ENCODE data around the gene EEIG2. TPM values are rescaled to one million over a fixed set of nuclear protein-coding genes. Genes with fewer than 3 reads are reported as not detected.

EEIG2 gene
- total RNA-seq, 4 donors from 2014 or later = 0.41 to 3.6 (median 1.5) TPM

GRCh38 chr1:108565081-108565480 lies 5.2 kb downstream of the EEIG2 start:
- no peaks in the 10 kb centered on the region for H3K36me3 ChIP-seq
- H3K9me3 ChIP-seq = no peaks in the 10 kb centered on the region
- H3K4me1 ChIP-seq = peaks cover 13 to 14% of the 10 kb centered on the region in 2 donors
- H3K27ac ChIP-seq = no peak overlapping the region
- no peaks in the 10 kb centered on the region for H3K27me3 ChIP-seq
- no peak for ATAC-seq
- in situ Hi-C loops (cut with MboI; ENCODE audit: low sequenced_read_pairs in 4 of 4) = no loop called here
- intact Hi-C loops (cut with DNase I; ENCODE audit: low total_unique reads) = loop anchor here (10.0 kb wide), 1 partner anchor 50 kb away; no protein-coding TSS in a partner anchor
- no peak for DNase-seq
- TF ChIP-seq POLR2A (IDR thresholded peaks at IDR 0.05) (no peak), CTCF (IDR thresholded peaks at IDR 0.05 in 4 of 5, conservative IDR thresholded peaks at IDR 0.05 in 1 of 5) (no peak)
- H3K4me3 ChIP-seq = no peak overlapping the region

- H3K9me3 ChIP-seq = no peaks in the 10 kb centered on the region
- intact Hi-C loops (cut with DNase I; ENCODE audit: low total_unique reads) = loop anchor here (10.0 kb wide), 1 partner anchor 51 kb away; no protein-coding TSS in a partner anchor
- H3K4me1 ChIP-seq = peaks cover 12% of the 10 kb centered on the region in 2 donors
- in situ Hi-C loops (cut with MboI; ENCODE audit: low sequenced_read_pairs in 4 of 4) = no loop called here
- H3K27me3 ChIP-seq = no peaks in the 10 kb centered on the region
- no peaks in the 10 kb centered on the region for H3K36me3 ChIP-seq
- no peak overlapping the region for H3K4me3 ChIP-seq
- TF ChIP-seq CTCF (IDR thresholded peaks at IDR 0.05 in 4 of 5, conservative IDR thresholded peaks at IDR 0.05 in 1 of 5) (no peak), POLR2A (IDR thresholded peaks at IDR 0.05) (no peak)
- no peak for ATAC-seq
- H3K27ac ChIP-seq = no peak overlapping the region
- no peak for DNase-seq
These were observed 5.6 kb downstream of the EEIG2 start for GRCh38 chr1:108565512-108565911.

- Histone ChIP-seq H3K4me1 (no peaks in the 10 kb centered on the region), H3K27me3 (no peaks in the 10 kb centered on the region), H3K4me3 (no peak overlapping the region), H3K9me3 (no peaks in the 10 kb centered on the region), H3K36me3 (no peaks in the 10 kb centered on the region), H3K27ac (no peak overlapping the region)
- TF ChIP-seq CTCF (IDR thresholded peaks at IDR 0.05 in 4 of 5, conservative IDR thresholded peaks at IDR 0.05 in 1 of 5) (no peak), POLR2A (IDR thresholded peaks at IDR 0.05) (no peak)
- in situ Hi-C loops (cut with MboI; ENCODE audit: low sequenced_read_pairs in 4 of 4) (no loop called here), intact Hi-C loops (cut with DNase I; ENCODE audit: low total_unique reads) (loop anchor here (10.0 kb wide), 1 partner anchor 54 kb away; no protein-coding TSS in a partner anchor)
- no peak for DNase-seq
- no peak for ATAC-seq
These were observed 8.7 kb downstream of the EEIG2 start for GRCh38 chr1:108568589-108568988.

GRCh38 chr1:108569097-108569728 lies 9.3 kb downstream of the EEIG2 start:
- in situ Hi-C loops (cut with MboI; ENCODE audit: low sequenced_read_pairs in 4 of 4) = no loop called here
- DNase-seq (no peak), ATAC-seq (no peak)
- H3K27ac ChIP-seq = no peak overlapping the region
- no peak overlapping the region for H3K4me3 ChIP-seq
- no peaks in the 10 kb centered on the region for H3K4me1 ChIP-seq
- no peaks in the 10 kb centered on the region for H3K9me3 ChIP-seq
- no peaks in the 10 kb centered on the region for H3K36me3 ChIP-seq
- intact Hi-C loops (cut with DNase I; ENCODE audit: low total_unique reads) = loop anchor here (10.0 kb wide), 1 partner anchor 54 kb away; no protein-coding TSS in a partner anchor
- TF ChIP-seq POLR2A (IDR thresholded peaks at IDR 0.05) = no peak
- no peak for TF ChIP-seq CTCF (IDR thresholded peaks at IDR 0.05 in 4 of 5, conservative IDR thresholded peaks at IDR 0.05 in 1 of 5)
- H3K27me3 ChIP-seq = no peaks in the 10 kb centered on the region
